ENCODE measurements around the gene SRXN1. TPM values are rescaled to one million over a fixed set of nuclear protein-coding genes. Genes with fewer than 3 reads are reported as not detected.

The SRXN1 gene
- polyA plus RNA-seq, 2 donors: 16.7 to 41.0 TPM

DNA sequence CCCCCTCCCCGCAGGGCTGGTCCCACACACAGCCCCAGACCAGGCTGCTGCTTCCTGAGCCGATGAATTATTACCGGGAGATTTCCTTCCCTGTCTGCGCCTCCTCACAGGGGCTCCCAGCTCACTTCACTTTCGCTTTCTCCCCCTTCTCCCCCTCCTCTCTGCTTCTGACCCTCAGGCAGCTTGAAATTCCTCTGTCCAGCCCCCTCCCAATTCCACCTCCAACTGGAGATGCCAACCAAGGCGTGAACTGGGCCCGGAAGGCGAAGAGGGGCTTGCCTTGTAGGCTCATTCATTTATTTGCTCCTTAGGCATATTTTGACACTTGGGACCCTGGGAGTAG is 41.2 kb downstream of the SRXN1 start:
- WGBS, 2 donors: 22 to 24% methylated on average over 8 of the region's 8 CpGs
- peaks cover 0 to 6% of the 10 kb centered on the region in 2 donors for H3K4me1 ChIP-seq (ENCODE audit: control insufficient read depth in 2 of 2, insufficient read depth in 2 of 2, low read length in 1 of 2)
- no peak overlapping the region for H3K27ac ChIP-seq (ENCODE audit: low read depth in 2 of 2, low read length in 1 of 2)
- H3K27me3 ChIP-seq (ENCODE audit: control insufficient read depth in 1 of 2, insufficient read depth in 2 of 2, low read length in 2 of 2): peaks cover 0 to 16% of the 10 kb centered on the region in 2 donors
- no peak overlapping the region for H3K4me3 ChIP-seq (ENCODE audit: low read depth in 1 of 2, low read length in 2 of 2)
- no peaks in the 10 kb centered on the region for H3K36me3 ChIP-seq (ENCODE audit: control insufficient read depth in 2 of 2, insufficient read depth in 2 of 2, low read length in 1 of 2)
- no peaks in the 10 kb centered on the region for H3K9me3 ChIP-seq (ENCODE audit: control insufficient read depth in 2 of 2, insufficient read depth in 1 of 2, low read depth in 1 of 2, low read length in 1 of 2)

DNA sequence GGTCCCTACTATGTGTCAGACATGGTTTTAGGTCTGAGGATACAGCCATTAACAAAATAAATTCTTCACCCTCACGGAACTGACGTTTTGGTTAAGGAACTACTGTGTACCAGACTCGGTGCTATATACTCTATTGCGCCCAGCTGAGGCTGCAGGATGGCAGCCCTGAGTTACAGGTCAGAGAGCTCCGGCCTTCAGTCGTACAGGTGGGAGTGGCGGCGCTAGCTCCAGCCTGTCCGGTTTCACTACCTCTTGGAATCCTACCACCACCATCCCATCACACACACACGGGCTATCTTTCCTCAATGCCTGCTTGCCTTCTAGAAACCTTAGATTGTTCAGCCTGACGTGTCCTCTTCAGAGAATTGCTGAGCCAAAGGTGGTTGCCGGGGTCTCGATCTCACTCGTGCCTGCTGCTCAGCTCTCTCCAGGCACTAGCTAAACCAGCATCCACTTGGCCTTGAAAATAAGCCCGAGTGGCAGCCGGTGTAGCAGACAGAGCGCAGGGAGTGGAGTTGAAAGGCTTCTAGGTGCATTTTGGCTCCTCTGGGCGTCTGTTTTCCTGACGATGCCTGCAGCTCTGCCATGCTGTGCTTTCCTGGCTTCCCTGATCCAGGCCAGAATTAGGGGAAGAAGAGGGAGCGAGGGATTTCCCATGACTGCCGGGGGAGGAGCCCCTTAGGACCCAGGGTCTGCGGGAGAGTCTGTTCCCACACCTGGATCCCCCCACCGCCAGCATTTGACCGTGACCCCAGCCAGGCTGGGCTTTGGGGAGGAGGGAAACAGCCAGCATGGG is 41.8 kb downstream of the SRXN1 start:
- Histone ChIP-seq H3K9me3 (ENCODE audit: control insufficient read depth in 2 of 2, insufficient read depth in 1 of 2, low read depth in 1 of 2, low read length in 1 of 2) (no peaks in the 10 kb centered on the region), H3K4me3 (ENCODE audit: low read depth in 1 of 2, low read length in 2 of 2) (no peak overlapping the region), H3K4me1 (ENCODE audit: control insufficient read depth in 2 of 2, insufficient read depth in 2 of 2, low read length in 1 of 2) (peaks cover 0 to 6% of the 10 kb centered on the region in 2 donors), H3K36me3 (ENCODE audit: control insufficient read depth in 2 of 2, insufficient read depth in 2 of 2, low read length in 1 of 2) (no peaks in the 10 kb centered on the region), H3K27ac (ENCODE audit: low read depth in 2 of 2, low read length in 1 of 2) (no peak overlapping the region), H3K27me3 (ENCODE audit: control insufficient read depth in 1 of 2, insufficient read depth in 2 of 2, low read length in 2 of 2) (peaks cover 0 to 16% of the 10 kb centered on the region in 2 donors)
- WGBS, 2 donors: 33 to 34% methylated on average over 24 of the region's 24 CpGs

DNA sequence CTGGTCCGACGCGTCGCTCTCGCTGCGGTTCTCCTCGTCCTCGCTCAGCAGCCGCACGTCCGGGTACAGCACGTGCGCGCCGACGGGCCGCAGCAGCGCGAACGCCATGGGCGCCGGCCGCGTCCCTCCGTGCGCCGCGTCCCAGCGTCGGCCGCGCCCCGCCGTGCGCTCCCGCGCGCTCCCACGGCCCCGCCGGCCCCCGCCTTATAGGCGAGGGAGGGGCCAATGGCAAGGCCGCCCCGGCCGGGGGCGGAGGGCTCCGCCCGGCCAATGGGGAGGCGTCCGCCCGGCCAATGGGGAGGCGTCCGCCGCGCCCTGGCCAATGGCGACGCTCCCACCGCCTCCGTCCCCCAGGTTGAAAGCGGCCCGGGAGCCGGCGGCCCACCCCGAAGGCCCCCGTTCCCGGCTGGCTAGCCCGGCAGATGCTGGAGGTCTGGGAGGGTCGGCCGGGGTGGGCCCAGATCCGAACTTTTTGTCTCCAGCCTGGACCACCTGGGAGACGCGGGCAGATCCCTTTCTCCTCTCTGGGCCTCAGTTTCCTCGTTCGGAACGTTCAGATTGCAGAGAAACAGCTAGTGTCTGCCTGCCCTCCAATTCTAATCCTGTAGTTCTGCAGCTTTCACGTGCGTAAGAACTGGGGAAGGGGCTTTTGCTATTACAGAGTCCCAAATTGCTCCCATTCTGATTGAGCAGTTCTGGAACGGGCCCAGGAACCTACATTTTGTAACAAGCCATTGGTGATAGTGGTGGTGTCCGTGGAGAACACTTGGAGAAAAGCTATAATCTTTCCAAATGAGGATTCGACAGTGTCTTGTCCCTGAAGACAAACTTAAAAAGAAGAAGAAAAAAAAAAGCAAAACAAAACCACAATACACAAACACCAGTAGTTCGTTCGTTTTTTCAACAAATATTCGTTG is 42.6 kb downstream of the SRXN1 start, which contains the start of gene TCF15:
TCF15 (minus strand) TSS at position 180 of the 917 bp plus-strand sequence; CDS start at position 108, 72 bp downstream.
- peaks cover 0 to 16% of the 10 kb centered on the region in 2 donors for H3K27me3 ChIP-seq (ENCODE audit: control insufficient read depth in 1 of 2, insufficient read depth in 2 of 2, low read length in 2 of 2)
- H3K4me3 ChIP-seq (ENCODE audit: low read depth in 1 of 2, low read length in 2 of 2): peak within 1 kb of the TSS in 1 of 2 donors; percentile 30
- no peaks in the 10 kb centered on the region for H3K36me3 ChIP-seq (ENCODE audit: control insufficient read depth in 2 of 2, insufficient read depth in 2 of 2, low read length in 1 of 2)
- no peak within 1 kb of the TSS for H3K27ac ChIP-seq (ENCODE audit: low read depth in 2 of 2, low read length in 1 of 2)
- 11 to 18% methylated on average over 41 to 84 of the region's 84 CpGs for WGBS, 2 donors
- H3K9me3 ChIP-seq (ENCODE audit: control insufficient read depth in 2 of 2, insufficient read depth in 1 of 2, low read depth in 1 of 2, low read length in 1 of 2): no peaks in the 10 kb centered on the region
- H3K4me1 ChIP-seq (ENCODE audit: control insufficient read depth in 2 of 2, insufficient read depth in 2 of 2, low read length in 1 of 2): peaks cover 0 to 6% of the 10 kb centered on the region in 2 donors

DNA sequence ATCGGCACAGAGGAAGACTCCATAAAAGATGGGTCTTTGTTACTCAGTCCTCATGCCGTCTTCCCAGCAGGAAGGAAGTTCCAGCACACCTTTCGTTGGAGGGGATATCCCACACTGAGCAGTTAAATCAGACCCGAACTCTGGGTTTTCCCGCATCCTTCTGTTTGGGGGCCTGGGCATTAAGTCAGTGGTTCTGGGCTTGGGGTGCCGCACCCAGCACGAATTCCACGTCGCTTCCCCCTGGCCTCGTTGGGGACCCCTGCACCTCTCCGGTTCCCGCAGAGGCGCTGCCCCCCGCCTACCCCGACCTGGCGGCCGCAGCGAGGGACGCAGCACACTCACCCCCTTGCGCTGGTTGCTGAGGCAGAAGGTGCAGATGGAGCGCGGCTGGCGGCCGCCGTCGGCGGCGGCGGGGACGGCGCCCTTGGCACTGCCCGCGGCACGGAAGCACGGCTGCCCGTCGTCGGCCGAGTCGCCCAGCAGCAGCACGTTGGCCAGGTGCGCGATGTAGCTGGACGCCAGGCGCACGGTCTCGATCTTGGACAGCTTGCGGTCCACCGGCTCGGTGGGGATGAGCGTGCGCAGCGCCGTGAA is 43.5 kb downstream of the SRXN1 start:
- H3K27ac ChIP-seq (ENCODE audit: low read depth in 2 of 2, low read length in 1 of 2): no peak overlapping the region
- peaks cover 0 to 6% of the 10 kb centered on the region in 2 donors for H3K4me1 ChIP-seq (ENCODE audit: control insufficient read depth in 2 of 2, insufficient read depth in 2 of 2, low read length in 1 of 2)
- peak overlapping the region in 1 of 2 donors; percentile 30 for H3K4me3 ChIP-seq (ENCODE audit: low read depth in 1 of 2, low read length in 2 of 2)
- H3K27me3 ChIP-seq (ENCODE audit: control insufficient read depth in 1 of 2, insufficient read depth in 2 of 2, low read length in 2 of 2): peaks cover 0 to 16% of the 10 kb centered on the region in 2 donors
- H3K36me3 ChIP-seq (ENCODE audit: control insufficient read depth in 2 of 2, insufficient read depth in 2 of 2, low read length in 1 of 2): no peaks in the 10 kb centered on the region
- no peaks in the 10 kb centered on the region for H3K9me3 ChIP-seq (ENCODE audit: control insufficient read depth in 2 of 2, insufficient read depth in 1 of 2, low read depth in 1 of 2, low read length in 1 of 2)
- WGBS, 2 donors: 9 to 11% methylated on average over 51 to 53 of the region's 54 CpGs

DNA sequence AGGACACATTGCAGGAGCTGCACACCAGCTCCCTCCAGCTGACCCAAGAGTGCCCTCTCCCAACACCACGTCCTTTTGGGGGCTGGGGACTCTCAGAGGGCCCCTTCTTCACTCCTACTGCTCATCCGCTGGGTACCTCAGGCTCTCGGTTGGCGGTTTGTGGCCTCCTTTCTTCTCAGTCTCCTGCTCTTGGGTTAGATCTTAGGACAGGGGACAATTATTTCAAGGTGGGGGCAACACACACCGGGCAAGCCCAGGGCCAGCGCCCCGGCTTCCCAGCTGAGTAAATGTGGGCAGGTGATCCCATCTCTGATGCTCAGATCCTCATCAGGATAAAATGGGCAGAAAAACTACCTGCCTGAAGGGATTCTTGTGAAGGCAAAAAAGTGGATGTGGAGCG is 44.0 kb downstream of the SRXN1 start:
- Histone ChIP-seq H3K4me3 (ENCODE audit: low read depth in 1 of 2, low read length in 2 of 2) (no peak overlapping the region), H3K9me3 (ENCODE audit: control insufficient read depth in 2 of 2, insufficient read depth in 1 of 2, low read depth in 1 of 2, low read length in 1 of 2) (no peaks in the 10 kb centered on the region), H3K27me3 (ENCODE audit: control insufficient read depth in 1 of 2, insufficient read depth in 2 of 2, low read length in 2 of 2) (peaks cover 0 to 16% of the 10 kb centered on the region in 2 donors), H3K4me1 (ENCODE audit: control insufficient read depth in 2 of 2, insufficient read depth in 2 of 2, low read length in 1 of 2) (peaks cover 0 to 6% of the 10 kb centered on the region in 2 donors), H3K36me3 (ENCODE audit: control insufficient read depth in 2 of 2, insufficient read depth in 2 of 2, low read length in 1 of 2) (no peaks in the 10 kb centered on the region), H3K27ac (ENCODE audit: low read depth in 2 of 2, low read length in 1 of 2) (no peak overlapping the region)
- 80 to 81% methylated on average over 8 of the region's 8 CpGs for WGBS, 2 donors

DNA sequence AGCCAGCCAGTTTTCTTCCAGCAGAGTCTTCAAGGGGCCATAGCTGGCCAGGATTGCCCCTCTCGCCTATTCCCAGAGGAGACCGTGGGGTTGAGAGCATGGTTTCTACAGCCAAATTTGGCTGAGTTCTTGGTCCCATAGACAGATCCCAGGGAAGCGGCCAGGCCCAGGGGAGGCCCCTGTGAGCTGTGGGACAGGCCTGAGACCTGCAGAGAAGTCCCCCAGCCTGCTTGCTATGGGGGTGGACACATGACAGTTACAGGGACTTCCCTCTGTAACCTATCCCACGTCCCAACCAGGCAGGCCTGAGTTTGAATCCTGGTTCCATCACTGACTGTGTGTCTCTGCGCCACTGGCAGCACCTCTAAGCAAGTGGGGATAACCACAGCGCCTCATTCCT is 45.5 kb downstream of the SRXN1 start:
- Histone ChIP-seq H3K9me3 (ENCODE audit: control insufficient read depth in 2 of 2, insufficient read depth in 1 of 2, low read depth in 1 of 2, low read length in 1 of 2) (no peaks in the 10 kb centered on the region), H3K27me3 (ENCODE audit: control insufficient read depth in 1 of 2, insufficient read depth in 2 of 2, low read length in 2 of 2) (peaks cover 0 to 16% of the 10 kb centered on the region in 2 donors), H3K4me3 (ENCODE audit: low read depth in 1 of 2, low read length in 2 of 2) (no peak overlapping the region), H3K4me1 (ENCODE audit: control insufficient read depth in 2 of 2, insufficient read depth in 2 of 2, low read length in 1 of 2) (peaks cover 0 to 4% of the 10 kb centered on the region in 2 donors), H3K36me3 (ENCODE audit: control insufficient read depth in 2 of 2, insufficient read depth in 2 of 2, low read length in 1 of 2) (no peaks in the 10 kb centered on the region), H3K27ac (ENCODE audit: low read depth in 2 of 2, low read length in 1 of 2) (no peak overlapping the region)
- WGBS, 2 donors: 79 to 81% methylated on average over 6 of the region's 6 CpGs

DNA sequence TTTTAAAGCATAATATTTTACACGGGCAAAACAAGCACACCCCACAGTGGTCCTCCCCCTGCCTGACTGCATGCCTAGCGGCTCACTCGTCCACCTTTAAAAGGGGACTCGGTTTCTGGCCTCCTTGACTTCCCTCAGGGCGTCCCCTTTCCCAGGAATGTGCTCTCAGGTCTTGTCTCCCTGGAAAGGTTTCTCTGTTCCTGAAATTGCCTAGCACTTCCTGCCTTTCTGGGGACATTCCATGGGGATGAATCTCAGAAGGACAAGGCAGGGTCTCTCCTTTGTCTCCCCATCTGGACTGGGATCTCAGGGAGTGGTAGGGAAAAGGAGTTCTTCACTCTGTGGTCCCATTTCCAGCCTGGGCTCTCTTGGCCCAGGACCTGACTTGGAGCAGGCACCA is 47.8 kb downstream of the SRXN1 start:
- peaks cover 0 to 12% of the 10 kb centered on the region in 2 donors for H3K27me3 ChIP-seq (ENCODE audit: control insufficient read depth in 1 of 2, insufficient read depth in 2 of 2, low read length in 2 of 2)
- H3K36me3 ChIP-seq (ENCODE audit: control insufficient read depth in 2 of 2, insufficient read depth in 2 of 2, low read length in 1 of 2): no peaks in the 10 kb centered on the region
- H3K27ac ChIP-seq (ENCODE audit: low read depth in 2 of 2, low read length in 1 of 2): no peak overlapping the region
- no peaks in the 10 kb centered on the region for H3K9me3 ChIP-seq (ENCODE audit: control insufficient read depth in 2 of 2, insufficient read depth in 1 of 2, low read depth in 1 of 2, low read length in 1 of 2)
- no peak overlapping the region for H3K4me3 ChIP-seq (ENCODE audit: low read depth in 1 of 2, low read length in 2 of 2)
- 61% methylated on average over 5 of the region's 5 CpGs for WGBS, 2 donors
- H3K4me1 ChIP-seq (ENCODE audit: control insufficient read depth in 2 of 2, insufficient read depth in 2 of 2, low read length in 1 of 2): peaks cover 0 to 4% of the 10 kb centered on the region in 2 donors

DNA sequence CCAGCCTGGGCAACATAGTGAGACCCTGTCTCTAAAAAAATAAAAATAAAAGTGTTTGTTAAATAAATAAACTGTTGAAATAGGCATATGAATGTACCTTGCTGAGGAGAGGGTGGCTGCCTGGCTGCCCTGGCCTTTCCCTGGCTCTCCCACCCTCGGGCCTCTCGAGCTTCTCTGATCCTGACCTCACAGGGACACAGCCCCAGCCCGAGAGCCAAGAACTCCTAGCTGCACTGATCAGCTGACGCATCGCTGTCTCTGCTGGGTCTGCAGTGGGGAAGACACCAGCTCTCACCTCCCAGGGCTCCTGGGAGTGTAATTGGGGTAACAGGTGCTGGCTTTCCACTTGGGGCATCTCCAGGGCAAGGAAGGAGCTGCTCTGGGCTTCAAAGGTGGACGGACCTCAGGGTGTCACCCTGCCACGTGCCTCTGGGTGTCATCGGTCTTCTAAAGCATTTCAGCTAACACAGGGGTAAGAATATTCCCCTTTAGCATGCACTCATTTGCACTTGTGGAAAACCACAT is 49.8 kb downstream of the SRXN1 start:
- Histone ChIP-seq H3K27ac (ENCODE audit: low read depth in 2 of 2, low read length in 1 of 2) (no peak overlapping the region), H3K4me1 (ENCODE audit: control insufficient read depth in 2 of 2, insufficient read depth in 2 of 2, low read length in 1 of 2) (no peaks in the 10 kb centered on the region), H3K27me3 (ENCODE audit: control insufficient read depth in 1 of 2, insufficient read depth in 2 of 2, low read length in 2 of 2) (peaks cover 0 to 3% of the 10 kb centered on the region in 2 donors), H3K36me3 (ENCODE audit: control insufficient read depth in 2 of 2, insufficient read depth in 2 of 2, low read length in 1 of 2) (no peaks in the 10 kb centered on the region), H3K9me3 (ENCODE audit: control insufficient read depth in 2 of 2, insufficient read depth in 1 of 2, low read depth in 1 of 2, low read length in 1 of 2) (no peaks in the 10 kb centered on the region), H3K4me3 (ENCODE audit: low read depth in 1 of 2, low read length in 2 of 2) (no peak overlapping the region)
- WGBS, 2 donors: 73 to 76% methylated on average over 8 of the region's 8 CpGs
